Measurements from ENCODE around the gene LRRC10B. TPM values are rescaled to one million over a fixed set of nuclear protein-coding genes. Genes with fewer than 3 reads are reported as not detected.

The LRRC10B gene
- total and polyA plus RNA-seq, 4 donors, result 9.2 to 29.3 (median 11.5) TPM

GRCh38 chr11:61505106-61505505, 3.4 kb upstream of the LRRC10B start:
- ATAC-seq (ENCODE audit: insufficient read depth, low FRiP score) (no peak), DNase-seq (no peak)
- 84 to 94% methylated on average over 5 of the region's 5 CpGs for WGBS, 2 donors
- Histone ChIP-seq H3K4me3 (no peak overlapping the region), H3K9me3 (ENCODE audit: control insufficient read depth in 4 of 4, insufficient read depth in 3 of 4, low read length in 3 of 4) (peaks cover 0 to 3% (median 0%) of the 10 kb centered on the region in 4 donors), H3K4me1 (ENCODE audit: control insufficient read depth in 5 of 5, insufficient read depth in 5 of 5, low read length in 5 of 5) (peaks cover 0 to 6% (median 3%) of the 10 kb centered on the region in 5 donors), H3K36me3 (ENCODE audit: control insufficient read depth in 4 of 4, insufficient read depth in 4 of 4, low read length in 4 of 4) (no peaks in the 10 kb centered on the region), H3K9ac (ENCODE audit: insufficient read depth in 1 of 2, low read length in 2 of 2) (no peak overlapping the region), H3K27ac (ENCODE audit: low read depth in 1 of 2, low read length in 1 of 2) (no peak overlapping the region), H3K27me3 (ENCODE audit: control insufficient read depth in 3 of 3, insufficient read depth in 3 of 3, low read length in 2 of 3) (peaks cover 10 to 29% (median 22%) of the 10 kb centered on the region in 3 donors)
- TF ChIP-seq CTCF (IDR thresholded peaks at IDR 0.05; ENCODE audit: control extremely low read depth, extremely low read depth), result no peak

DNA sequence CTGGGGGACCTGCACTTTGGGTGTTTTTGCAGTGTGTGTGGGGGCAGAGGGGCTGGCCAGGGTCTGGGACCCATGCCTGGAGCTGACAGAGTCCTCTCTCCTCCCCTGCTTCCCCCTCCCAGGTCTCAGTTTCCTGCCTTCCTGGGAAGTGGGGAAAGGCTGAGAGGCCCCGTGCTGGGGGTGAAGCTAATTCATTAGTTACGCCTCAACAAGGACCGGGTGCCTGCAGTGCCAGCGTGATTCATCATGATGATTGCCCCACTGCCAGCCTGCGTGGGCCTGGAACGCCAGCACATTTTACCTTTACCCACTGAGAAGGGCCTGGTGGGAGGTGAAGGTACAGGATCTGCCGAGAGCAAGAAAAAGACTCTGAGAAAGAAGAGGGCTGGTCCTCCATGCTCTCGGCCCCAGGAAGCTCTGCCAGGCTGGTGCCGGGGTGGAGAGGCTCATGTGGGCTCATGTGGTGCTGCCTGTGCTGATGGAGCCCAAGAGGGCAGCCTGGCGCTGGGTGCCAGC, 2.9 kb upstream of the LRRC10B start:
- WGBS, 2 donors, result 59 to 63% methylated on average over 10 of the region's 10 CpGs

GRCh38 chr11:61507012-61507768, 1.4 kb upstream of the LRRC10B start:
- peaks cover 11 to 27% (median 22%) of the 10 kb centered on the region in 3 donors for H3K27me3 ChIP-seq (ENCODE audit: control insufficient read depth in 3 of 3, insufficient read depth in 3 of 3, low read length in 2 of 3)
- H3K4me3 ChIP-seq, result no peak overlapping the region
- 66 to 71% methylated on average over 14 of the region's 14 CpGs for WGBS, 2 donors
- no peak for ATAC-seq (ENCODE audit: insufficient read depth, low FRiP score)
- no peak for DNase-seq
- peaks cover 0 to 6% (median 3%) of the 10 kb centered on the region in 5 donors for H3K4me1 ChIP-seq (ENCODE audit: control insufficient read depth in 5 of 5, insufficient read depth in 5 of 5, low read length in 5 of 5)
- no peak for TF ChIP-seq CTCF (IDR thresholded peaks at IDR 0.05; ENCODE audit: control extremely low read depth, extremely low read depth)
- peaks cover 0 to 3% (median 0%) of the 10 kb centered on the region in 4 donors for H3K9me3 ChIP-seq (ENCODE audit: control insufficient read depth in 4 of 4, insufficient read depth in 3 of 4, low read length in 3 of 4)
- H3K27ac ChIP-seq (ENCODE audit: low read depth in 1 of 2, low read length in 1 of 2), result no peak overlapping the region
- no peak overlapping the region for H3K9ac ChIP-seq (ENCODE audit: insufficient read depth in 1 of 2, low read length in 2 of 2)
- no peaks in the 10 kb centered on the region for H3K36me3 ChIP-seq (ENCODE audit: control insufficient read depth in 4 of 4, insufficient read depth in 4 of 4, low read length in 4 of 4)

More for the DNA sequence above, 2.9 kb upstream of the LRRC10B start:
- Histone ChIP-seq H3K9me3 (ENCODE audit: control insufficient read depth in 4 of 4, insufficient read depth in 3 of 4, low read length in 3 of 4) (peaks cover 0 to 3% (median 0%) of the 10 kb centered on the region in 4 donors), H3K36me3 (ENCODE audit: control insufficient read depth in 4 of 4, insufficient read depth in 4 of 4, low read length in 4 of 4) (no peaks in the 10 kb centered on the region), H3K9ac (ENCODE audit: insufficient read depth in 1 of 2, low read length in 2 of 2) (no peak overlapping the region), H3K4me3 (no peak overlapping the region), H3K4me1 (ENCODE audit: control insufficient read depth in 5 of 5, insufficient read depth in 5 of 5, low read length in 5 of 5) (peaks cover 0 to 6% (median 3%) of the 10 kb centered on the region in 5 donors), H3K27me3 (ENCODE audit: control insufficient read depth in 3 of 3, insufficient read depth in 3 of 3, low read length in 2 of 3) (peaks cover 11 to 29% (median 22%) of the 10 kb centered on the region in 3 donors), H3K27ac (ENCODE audit: low read depth in 1 of 2, low read length in 1 of 2) (no peak overlapping the region)
- no peak for ATAC-seq (ENCODE audit: insufficient read depth, low FRiP score)
- no peak for TF ChIP-seq CTCF (IDR thresholded peaks at IDR 0.05; ENCODE audit: control extremely low read depth, extremely low read depth)
- DNase-seq, result no peak
